Kidney (tissue), 14 donors: Measurements from ENCODE around the gene HRH4. TPM values are rescaled to one million over a fixed set of nuclear protein-coding genes. Genes with fewer than 3 reads are reported as not detected.

Source experiments
- DNase-seq, 5 donors: peaks; one replicate each; pipeline ENCODE4 v3.0.0-alpha.2; 2013 to 2020
- FAIRE-seq: peaks from 2 replicates; lab custom pipeline; 2012; peaks lifted over from hg19 to GRCh38; lab: Jason Lieb, UNC
- H3K27ac ChIP-seq, 2 donors: one replicate each; pipeline ENCODE4 v1.7.0; 2013; ENCODE audit warnings: low read depth in 2 of 2, low read length in 2 of 2, inconsistent platforms in 1 of 2
- H3K27me3 ChIP-seq: one replicate; pipeline ENCODE4 v1.7.1; 2013; ENCODE audit warnings: low read length, inconsistent platforms; ENCODE audit not compliant: control insufficient read depth, insufficient read depth
- H3K36me3 ChIP-seq, 3 donors: one replicate each; pipeline versions ENCODE4 v1.7.0 to v1.7.1; 2013; ENCODE audit warnings: low read length in 3 of 3, control low read depth in 1 of 3, inconsistent platforms in 1 of 3; ENCODE audit not compliant: insufficient read depth in 3 of 3, control insufficient read depth in 2 of 3
- H3K4me1 ChIP-seq, 3 donors: one replicate each; pipeline versions ENCODE4 v1.7.0 to v1.7.1; 2013; ENCODE audit warnings: low read length in 3 of 3, inconsistent platforms in 1 of 3, low read depth in 1 of 3; ENCODE audit not compliant: control insufficient read depth in 2 of 3, insufficient read depth in 2 of 3
- H3K4me3 ChIP-seq, 3 donors: one replicate each; pipeline versions ENCODE4 v1.7.0 to v1.8.1; 2013; ENCODE audit warnings: low read length in 3 of 3, control low read depth in 1 of 3, inconsistent platforms in 1 of 3
- H3K9ac ChIP-seq, 3 donors: one replicate each; pipeline versions ENCODE4 v1.7.0 to v1.7.1; 2013; ENCODE audit warnings: low read length in 3 of 3, control low read depth in 1 of 3, inconsistent platforms in 1 of 3
- H3K9me3 ChIP-seq, 3 donors: one replicate each; pipeline versions ENCODE4 v1.7.0 to v1.7.1; 2013; ENCODE audit warnings: low read length in 3 of 3, control low read depth in 1 of 3, inconsistent platforms in 1 of 3; ENCODE audit not compliant: control insufficient read depth in 2 of 3, insufficient read depth in 1 of 3
- intact Hi-C: fragments of 100-400 bp; cut with DNase I; formaldehyde crosslinking; loops from one replicate; pipeline ENCODE4 v1.11.1; 2022
- polyA plus RNA-seq: library from polyadenylated mRNA; stranded (reverse); fragments of 350-450 nt; fragmentation: Illumina TruSeq; extraction: RNeasy Lipid Tissue Mini Kit (QIAGEN cat#74804); gene quantifications from one replicate; pipeline ENCODE4 v1.2.3, GENCODE V29; 2014; ENCODE audit warnings: low read depth, low replicate concordance; ENCODE audit not compliant: insufficient read depth
- total RNA-seq: library from RNA; stranded (reverse); fragmentation: NEBNext Ultra II Directional; extraction: Animal tissue kit (Norgen Biotek cat#: 25700); gene quantifications from one replicate; pipeline ENCODE4 v1.2.1, GENCODE V29; 2021
- TF ChIP-seq, protein P1 (sequence below): IDR thresholded peaks from 3 replicates; pipeline ENCODE4 v1.5.1; 2012; ENCODE audit warnings: mild to moderate bottlenecking, moderate library complexity, borderline replicate concordance; ENCODE audit not compliant: insufficient read depth; ENCODE audit errors: extremely low read depth
- donor health status: control.
- donor health status: control.
- donor health status: control.
- donor health status: control.
- donor health status: control.
- donor health status: DM: yes; HTN: yes; CAD: no.
- donor health status: Normal renal cell carcinoma (clear cell type).

Gene HRH4
- total and polyA plus RNA-seq, 2 donors from 2014 or later = not detected

DNA sequence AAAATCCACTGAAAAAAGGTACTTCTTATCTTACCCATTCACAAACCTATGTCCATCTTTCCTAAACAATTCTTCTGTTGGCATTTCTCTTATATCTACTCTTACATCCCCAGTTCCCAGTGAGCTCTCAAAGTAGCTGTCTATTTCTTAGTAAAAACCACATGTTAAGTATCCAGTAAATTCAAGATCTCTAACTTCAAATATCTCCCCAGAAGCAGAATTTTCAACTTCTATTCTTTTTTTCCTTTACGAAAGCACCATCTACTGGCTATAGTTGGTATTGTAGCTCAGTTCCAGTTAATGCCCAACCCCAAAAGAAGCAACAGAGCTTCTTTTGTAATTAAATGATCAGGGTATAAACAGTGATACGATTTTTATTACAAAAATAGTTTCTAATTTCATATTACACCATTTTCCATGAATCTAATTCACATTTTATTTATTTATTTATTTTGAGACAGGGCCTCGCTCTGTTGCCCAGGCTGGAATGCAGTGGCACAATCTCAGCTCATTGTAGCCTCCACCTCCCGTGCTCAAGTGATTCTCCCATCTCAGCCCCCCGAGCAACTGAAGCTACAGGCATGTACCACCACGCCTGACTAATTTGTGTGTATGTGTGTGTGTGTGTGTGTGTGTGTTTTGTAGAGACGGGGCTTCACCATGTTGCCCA lies 28.5 kb downstream of the HRH4 start:
- Histone ChIP-seq H3K9me3 (peaks cover 0 to 6% (median 0%) of the 10 kb centered on the region in 3 donors), H3K4me3 (no peak overlapping the region), H3K27ac (no peak overlapping the region), H3K27me3 (no peaks in the 10 kb centered on the region), H3K36me3 (no peaks in the 10 kb centered on the region), H3K4me1 (peaks cover 0 to 7% (median 3%) of the 10 kb centered on the region in 3 donors), H3K9ac (no peak overlapping the region)
- TF ChIP-seq, protein P1, sequence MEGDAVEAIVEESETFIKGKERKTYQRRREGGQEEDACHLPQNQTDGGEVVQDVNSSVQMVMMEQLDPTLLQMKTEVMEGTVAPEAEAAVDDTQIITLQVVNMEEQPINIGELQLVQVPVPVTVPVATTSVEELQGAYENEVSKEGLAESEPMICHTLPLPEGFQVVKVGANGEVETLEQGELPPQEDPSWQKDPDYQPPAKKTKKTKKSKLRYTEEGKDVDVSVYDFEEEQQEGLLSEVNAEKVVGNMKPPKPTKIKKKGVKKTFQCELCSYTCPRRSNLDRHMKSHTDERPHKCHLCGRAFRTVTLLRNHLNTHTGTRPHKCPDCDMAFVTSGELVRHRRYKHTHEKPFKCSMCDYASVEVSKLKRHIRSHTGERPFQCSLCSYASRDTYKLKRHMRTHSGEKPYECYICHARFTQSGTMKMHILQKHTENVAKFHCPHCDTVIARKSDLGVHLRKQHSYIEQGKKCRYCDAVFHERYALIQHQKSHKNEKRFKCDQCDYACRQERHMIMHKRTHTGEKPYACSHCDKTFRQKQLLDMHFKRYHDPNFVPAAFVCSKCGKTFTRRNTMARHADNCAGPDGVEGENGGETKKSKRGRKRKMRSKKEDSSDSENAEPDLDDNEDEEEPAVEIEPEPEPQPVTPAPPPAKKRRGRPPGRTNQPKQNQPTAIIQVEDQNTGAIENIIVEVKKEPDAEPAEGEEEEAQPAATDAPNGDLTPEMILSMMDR = peak; percentile 67
- FAIRE-seq = peak; percentile 97
- DNase-seq = peak in 2 of 5 donors; percentile 74 to 79
- intact Hi-C loops = no loop called here

GRCh38 chr18:24490539-24490938 lies 30.1 kb downstream of the HRH4 start:
- TF ChIP-seq, protein P1 = no peak
- FAIRE-seq (no peak), DNase-seq (no peak)
- no peaks in the 10 kb centered on the region for H3K36me3 ChIP-seq
- no peak overlapping the region for H3K4me3 ChIP-seq
- no peak overlapping the region for H3K9ac ChIP-seq
- peaks cover 0 to 7% (median 0%) of the 10 kb centered on the region in 3 donors for H3K9me3 ChIP-seq
- no peak overlapping the region for H3K27ac ChIP-seq
- no peaks in the 10 kb centered on the region for H3K27me3 ChIP-seq
- peaks cover 0 to 7% (median 3%) of the 10 kb centered on the region in 3 donors for H3K4me1 ChIP-seq
- intact Hi-C loops = no loop called here

GRCh38 chr18:24491927-24492834 lies 31.7 kb downstream of the HRH4 start:
- no peaks in the 10 kb centered on the region for H3K36me3 ChIP-seq
- H3K4me3 ChIP-seq = peak overlapping the region in 2 of 3 donors; percentile 47 to 49
- H3K4me1 ChIP-seq = peaks cover 0 to 7% (median 3%) of the 10 kb centered on the region in 3 donors
- peak overlapping the region in 2 of 3 donors; percentile 4 to 19 for H3K9ac ChIP-seq
- intact Hi-C loops = no loop called here
- H3K9me3 ChIP-seq = peaks cover 0 to 7% (median 0%) of the 10 kb centered on the region in 3 donors
- DNase-seq = peak in 4 of 5 donors; percentile 83 to 92 (median 90)
- TF ChIP-seq, protein P1 = no peak
- H3K27me3 ChIP-seq = no peaks in the 10 kb centered on the region
- peak overlapping the region in 1 of 2 donors; percentile 22 for H3K27ac ChIP-seq
- FAIRE-seq = no peak
